Measurements from ENCODE around the gene MIGA2. TPM values are rescaled to one million over a fixed set of nuclear protein-coding genes. Genes with fewer than 3 reads are reported as not detected.
A peak's percentile ranks its signal among the peaks of the same experiment; 100 is the strongest.

Gene MIGA2
- total RNA-seq, 1 experiment from 2014 or later, result 29.6 TPM

DNA sequence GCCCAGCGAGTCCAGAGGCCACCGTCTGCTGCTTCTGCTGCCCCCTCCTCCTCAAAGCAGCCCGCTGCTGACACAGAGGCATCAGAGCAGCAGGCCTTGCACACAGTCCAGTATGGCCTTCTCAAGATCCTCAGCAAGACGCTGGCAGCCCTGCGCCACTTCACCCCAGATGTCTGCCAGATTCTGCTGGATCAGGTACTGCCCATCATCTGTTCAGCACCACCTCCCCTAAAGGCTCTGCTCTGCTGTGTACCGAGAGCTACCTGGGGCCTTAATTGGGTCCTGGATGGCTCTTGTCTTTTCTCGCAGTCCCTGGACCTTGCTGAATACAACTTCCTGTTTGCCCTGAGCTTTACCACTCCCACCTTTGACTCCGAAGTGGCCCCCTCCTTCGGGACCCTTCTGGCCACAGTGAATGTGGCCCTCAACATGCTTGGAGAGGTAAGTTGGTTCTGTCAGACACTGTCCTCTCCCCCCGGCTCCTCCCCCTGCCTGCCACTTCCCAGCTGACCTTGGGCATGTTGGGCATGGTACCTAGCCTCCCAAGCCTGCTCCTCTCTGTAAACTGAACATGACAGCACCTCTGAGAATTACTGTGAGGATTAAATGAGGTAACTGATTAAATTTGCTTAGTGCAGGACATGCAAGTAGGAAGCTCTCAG is 31.0 kb upstream of the MIGA2 start:
- Histone ChIP-seq H3K36me3 (ENCODE audit: low read depth, low read length) (peaks cover 12% of the 10 kb centered on the region; the same call in 1 of the 2 replicates), H3K27ac (ENCODE audit: low read length) (no peak overlapping the region), H3K9ac (ENCODE audit: low read length) (no peak overlapping the region), H3K4me2 (ENCODE audit: low read length) (no peak overlapping the region), H3K9me3 (ENCODE audit: low read length) (no peaks in the 10 kb centered on the region), H3F3A (ENCODE audit: low read length, unreplicated experiment) (no peaks in the 10 kb centered on the region), H3K27me3 (ENCODE audit: low read length) (no peaks in the 10 kb centered on the region), H3K4me3 (ENCODE audit: low read length) (no peak overlapping the region), H3K79me2 (ENCODE audit: low read length) (no peaks in the 10 kb centered on the region), H4K20me1 (ENCODE audit: low read length) (no peaks in the 10 kb centered on the region), H3K9me2 (replicated peaks; ENCODE audit: low read length) (no peaks in the 10 kb centered on the region), H3K4me1 (ENCODE audit: insufficient read depth, low read length) (no peaks in the 10 kb centered on the region), H2AFZ (ENCODE audit: low read length) (no peak overlapping the region)
- BruUV-seq (replicated peaks), result no TSS peak
- ATAC-seq (no peak), DNase-seq (no peak)
- TF ChIP-seq EZH2 (IDR thresholded peaks at IDR 0.05; ENCODE audit: low read length, unreplicated experiment) (no peak), EZH2phosphoT487 (IDR thresholded peaks at IDR 0.05; ENCODE audit: borderline replicate concordance, low read length) (no peak)
- TF ChIP-seq, protein P1, sequence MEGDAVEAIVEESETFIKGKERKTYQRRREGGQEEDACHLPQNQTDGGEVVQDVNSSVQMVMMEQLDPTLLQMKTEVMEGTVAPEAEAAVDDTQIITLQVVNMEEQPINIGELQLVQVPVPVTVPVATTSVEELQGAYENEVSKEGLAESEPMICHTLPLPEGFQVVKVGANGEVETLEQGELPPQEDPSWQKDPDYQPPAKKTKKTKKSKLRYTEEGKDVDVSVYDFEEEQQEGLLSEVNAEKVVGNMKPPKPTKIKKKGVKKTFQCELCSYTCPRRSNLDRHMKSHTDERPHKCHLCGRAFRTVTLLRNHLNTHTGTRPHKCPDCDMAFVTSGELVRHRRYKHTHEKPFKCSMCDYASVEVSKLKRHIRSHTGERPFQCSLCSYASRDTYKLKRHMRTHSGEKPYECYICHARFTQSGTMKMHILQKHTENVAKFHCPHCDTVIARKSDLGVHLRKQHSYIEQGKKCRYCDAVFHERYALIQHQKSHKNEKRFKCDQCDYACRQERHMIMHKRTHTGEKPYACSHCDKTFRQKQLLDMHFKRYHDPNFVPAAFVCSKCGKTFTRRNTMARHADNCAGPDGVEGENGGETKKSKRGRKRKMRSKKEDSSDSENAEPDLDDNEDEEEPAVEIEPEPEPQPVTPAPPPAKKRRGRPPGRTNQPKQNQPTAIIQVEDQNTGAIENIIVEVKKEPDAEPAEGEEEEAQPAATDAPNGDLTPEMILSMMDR (conservative IDR thresholded peaks at IDR 0.05; ENCODE audit: low read depth, low read length), result no peak
- ChIA-PET CTCF (interaction anchor here (0.6 to 0.7 kb wide), 2 partner anchors 23 to 187 kb away, joined by 3 to 5 read pairs; partner anchors contain the start of genes ENDOG and SH3GLB2), POLR2A (ENCODE audit: unreplicated experiment) (interaction anchor here (0.6 kb wide), 1 partner anchor 23 kb away, joined by 3 read pairs; no protein-coding TSS in a partner anchor)
- intact Hi-C loops (cut with micrococcal nuclease), result no loop called here

DNA sequence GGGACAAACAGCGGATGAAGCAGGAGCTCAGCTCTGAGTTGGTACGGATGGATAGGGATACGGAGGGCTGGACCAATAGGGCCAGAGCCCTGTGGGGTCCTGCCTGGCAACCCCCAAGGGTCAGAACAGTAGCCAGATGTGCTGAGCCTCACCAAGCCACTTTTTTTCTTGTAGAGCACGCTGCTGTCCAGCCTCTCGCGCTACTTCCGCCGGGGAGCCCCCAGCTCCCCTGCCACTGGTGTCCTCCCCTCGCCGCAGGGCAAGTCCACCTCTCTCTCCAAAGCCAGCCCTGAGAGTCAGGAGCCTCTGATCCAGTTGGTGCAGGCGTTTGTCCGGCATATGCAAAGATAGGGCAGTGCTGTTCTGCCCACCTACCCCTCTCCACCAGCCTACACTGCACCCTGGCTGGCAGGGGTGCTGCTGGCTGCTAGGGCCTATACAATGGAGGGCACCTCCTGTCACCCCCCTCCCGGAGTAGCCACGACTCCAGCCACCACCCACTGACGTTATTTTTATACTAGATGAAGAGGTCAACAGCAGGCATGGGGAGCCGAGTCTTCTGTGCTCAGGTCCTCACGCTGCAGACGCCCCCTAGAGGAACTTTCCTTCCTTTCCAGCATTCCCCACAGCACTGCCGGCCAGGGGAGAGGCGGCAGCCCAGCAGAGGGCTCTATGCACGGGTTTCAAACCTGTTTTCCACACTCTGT is 29.9 kb upstream of the MIGA2 start:
- no peak overlapping the region for H3K27ac ChIP-seq (ENCODE audit: low read length)
- H3K9ac ChIP-seq (ENCODE audit: low read length), result no peak overlapping the region
- CTCF ChIA-PET, result interaction anchor here (0.6 to 0.7 kb wide), 2 partner anchors 22 to 188 kb away, joined by 3 to 5 read pairs; partner anchors contain the start of genes ENDOG and SH3GLB2
- no peaks in the 10 kb centered on the region for H3K4me1 ChIP-seq (ENCODE audit: insufficient read depth, low read length)
- H3K4me3 ChIP-seq (ENCODE audit: low read length), result no peak overlapping the region
- BruUV-seq (replicated peaks), result TSS peak; percentile 28
- H4K20me1 ChIP-seq (ENCODE audit: low read length), result no peaks in the 10 kb centered on the region
- no peaks in the 10 kb centered on the region for H3F3A ChIP-seq (ENCODE audit: low read length, unreplicated experiment)
- H3K9me3 ChIP-seq (ENCODE audit: low read length), result no peaks in the 10 kb centered on the region
- H3K4me2 ChIP-seq (ENCODE audit: low read length), result no peak overlapping the region
- peak; percentile 65 for DNase-seq
- H3K36me3 ChIP-seq (ENCODE audit: low read depth, low read length), result peaks cover 12% of the 10 kb centered on the region; the same call in 1 of the 2 replicates
- peak; percentile 82 for ATAC-seq
- H3K27me3 ChIP-seq (ENCODE audit: low read length), result no peaks in the 10 kb centered on the region
- no peak overlapping the region for H2AFZ ChIP-seq (ENCODE audit: low read length)
- POLR2A ChIA-PET (ENCODE audit: unreplicated experiment), result no interaction called here
- intact Hi-C loops (cut with micrococcal nuclease), result no loop called here
- no peaks in the 10 kb centered on the region for H3K9me2 ChIP-seq (replicated peaks; ENCODE audit: low read length)
- TF ChIP-seq, protein P1 (conservative IDR thresholded peaks at IDR 0.05; ENCODE audit: low read depth, low read length), result peak; percentile 91
- no peak for TF ChIP-seq EZH2 (IDR thresholded peaks at IDR 0.05; ENCODE audit: low read length, unreplicated experiment)
- no peak for TF ChIP-seq EZH2phosphoT487 (IDR thresholded peaks at IDR 0.05; ENCODE audit: borderline replicate concordance, low read length)
- no peaks in the 10 kb centered on the region for H3K79me2 ChIP-seq (ENCODE audit: low read length)

Data from PC-3 (cell line).